BE2C (cell line): Measurements from ENCODE around the gene QSOX2.

Source experiments
- DNase-seq: peaks from one replicate; pipeline ENCODE4 v3.0.0-alpha.2; 2020
- H3K27me3 ChIP-seq: fragments of 250-450 bp; sonication (Bioruptor Pico); 2 replicates; pipeline ENCODE4 v1.5.1; 2020; ENCODE audit warnings: mild to moderate bottlenecking
- H3K36me3 ChIP-seq: fragments of 250-450 bp; sonication (Bioruptor Pico); 2 replicates; pipeline ENCODE4 v1.5.1; 2020; ENCODE audit warnings: mild to moderate bottlenecking
- H3K4me1 ChIP-seq: fragments of 250-450 bp; sonication (Bioruptor Pico); 2 replicates; pipeline ENCODE4 v1.5.1; 2020
- H3K4me3 ChIP-seq: 2 replicates; pipeline ENCODE4 v1.5.1; 2011; ENCODE audit warnings: low read depth, low read length
- H3K9me3 ChIP-seq: fragments of 250-450 bp; sonication (Bioruptor Pico); 2 replicates; pipeline ENCODE4 v1.5.1; 2020
- CTCF ChIP-seq: IDR thresholded peaks from 2 replicates; pipeline ENCODE4 v1.5.1; 2012; ENCODE audit warnings: mild to moderate bottlenecking, low read depth, low read length

The QSOX2 gene

GRCh38 chr9:136211006-136211405 lies 34.6 kb downstream of the QSOX2 start:
- Histone ChIP-seq H3K27me3 (no peaks in the 10 kb centered on the region), H3K4me1 (peaks cover 12% of the 10 kb centered on the region), H3K36me3 (peaks cover 74% of the 10 kb centered on the region), H3K4me3 (no peak overlapping the region), H3K9me3 (no peaks in the 10 kb centered on the region)
- DNase-seq = no peak
- TF ChIP-seq CTCF = no peak

- Histone ChIP-seq H3K4me3 (no peak overlapping the region), H3K4me1 (peaks cover 12% of the 10 kb centered on the region), H3K9me3 (no peaks in the 10 kb centered on the region), H3K27me3 (no peaks in the 10 kb centered on the region), H3K36me3 (peaks cover 74% of the 10 kb centered on the region)
- TF ChIP-seq CTCF = no peak
- DNase-seq = no peak
Observed at GRCh38 chr9:136210276-136210675, 35.3 kb downstream of the QSOX2 start.

- Histone ChIP-seq H3K27me3 (no peaks in the 10 kb centered on the region), H3K4me1 (peaks cover 12% of the 10 kb centered on the region), H3K4me3 (no peak overlapping the region), H3K9me3 (no peaks in the 10 kb centered on the region), H3K36me3 (peaks cover 70% of the 10 kb centered on the region)
- DNase-seq = no peak
- TF ChIP-seq CTCF = no peak
Observed at GRCh38 chr9:136209786-136210185, 35.8 kb downstream of the QSOX2 start.

- no peak for TF ChIP-seq CTCF
- H3K36me3 ChIP-seq = peaks cover 64% of the 10 kb centered on the region
Observed at GRCh38 chr9:136209232-136209631, 36.4 kb downstream of the QSOX2 start.

GRCh38 chr9:136208675-136209074 lies 36.9 kb downstream of the QSOX2 start:
- DNase-seq = no peak
- H3K9me3 ChIP-seq = no peaks in the 10 kb centered on the region
- peaks cover 12% of the 10 kb centered on the region for H3K4me1 ChIP-seq
- H3K4me3 ChIP-seq = no peak overlapping the region
- H3K27me3 ChIP-seq = peaks cover 2% of the 10 kb centered on the region
- no peak for TF ChIP-seq CTCF
- H3K36me3 ChIP-seq = peaks cover 59% of the 10 kb centered on the region

More at GRCh38 chr9:136209232-136209631, 36.4 kb downstream of the QSOX2 start:
- H3K4me1 ChIP-seq = peaks cover 12% of the 10 kb centered on the region
- H3K4me3 ChIP-seq = no peak overlapping the region
- H3K27me3 ChIP-seq = no peaks in the 10 kb centered on the region
- no peak for DNase-seq
- no peaks in the 10 kb centered on the region for H3K9me3 ChIP-seq

GRCh38 chr9:136207616-136208015 lies 38.0 kb downstream of the QSOX2 start:
- no peak overlapping the region for H3K4me3 ChIP-seq
- peaks cover 12% of the 10 kb centered on the region for H3K4me1 ChIP-seq
- no peaks in the 10 kb centered on the region for H3K9me3 ChIP-seq
- peaks cover 52% of the 10 kb centered on the region for H3K36me3 ChIP-seq
- peaks cover 11% of the 10 kb centered on the region for H3K27me3 ChIP-seq
- DNase-seq = no peak
- no peak for TF ChIP-seq CTCF
